ENCODE data around the gene ABLIM2.
"Not testable (repeated sequence)": the region's sequence is repeated elsewhere in the genome, so short reads cannot be mapped to it uniquely, and the experiment has no call there.

Gene ABLIM2

GRCh38 chr4:7924163-7924562 lies 234.4 kb downstream of the ABLIM2 start:
- DNase-seq: no peak

DNA sequence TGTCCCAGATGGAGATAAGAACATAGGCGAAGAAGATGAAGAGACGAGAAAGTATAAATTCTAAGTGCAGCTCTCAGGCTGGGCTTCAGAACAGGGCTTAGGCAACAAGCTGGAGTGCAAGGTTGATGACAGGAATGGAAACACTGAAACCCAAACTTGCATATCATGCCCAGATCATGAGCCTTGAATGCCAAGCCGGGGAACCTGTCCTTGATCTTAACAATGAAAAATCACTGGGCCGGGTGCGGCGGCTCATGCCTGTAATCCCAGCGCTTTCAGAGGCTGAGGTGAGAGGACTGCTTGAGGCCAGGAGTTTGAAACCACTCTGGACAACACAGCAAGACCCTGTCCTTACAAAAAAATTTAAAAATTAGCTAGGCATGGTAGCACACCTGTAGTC lies 236.1 kb downstream of the ABLIM2 start:
- no peak for DNase-seq

GRCh38 chr4:7918981-7919380 lies 239.6 kb downstream of the ABLIM2 start:
- DNase-seq: no peak

GRCh38 chr4:7918187-7918586 lies 240.4 kb downstream of the ABLIM2 start:
- DNase-seq: not testable (repeated sequence)

GRCh38 chr4:7917669-7918068 lies 240.9 kb downstream of the ABLIM2 start:
- no peak for DNase-seq

DNA sequence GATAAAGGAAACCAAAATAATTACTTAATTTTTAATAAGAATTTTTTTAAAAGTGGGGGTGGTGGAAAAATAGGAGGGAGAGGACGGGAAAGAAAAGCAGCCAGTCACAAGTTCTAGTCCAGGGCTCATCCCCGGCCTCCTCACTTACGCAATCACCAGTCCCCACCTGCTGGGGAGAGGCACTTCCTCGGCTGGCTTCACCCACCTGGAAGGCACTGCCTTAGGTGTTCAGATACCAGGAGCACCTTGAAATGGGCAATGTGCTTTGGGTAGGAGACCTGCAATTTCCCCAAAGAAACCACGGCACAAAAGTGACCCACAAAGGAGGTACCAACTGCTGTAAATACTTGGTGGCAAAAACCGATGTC lies 242.8 kb downstream of the ABLIM2 start:
- no peak for DNase-seq

Data from effector CD4-positive, alpha-beta T cell (primary cell).